Testis (tissue), 3 donors: ENCODE measurements around the gene KIF2C. TPM values are rescaled to one million over a fixed set of nuclear protein-coding genes. Genes with fewer than 3 reads are reported as not detected.

Source experiments
- DNase-seq: peaks from one replicate; pipeline ENCODE4 v3.0.0-alpha.2; 2019
- H3K27ac ChIP-seq, 2 donors: fragments of 200-600 bp; sonication (generic); one replicate each; pipeline ENCODE4 v1.5.1; 2019
- H3K27me3 ChIP-seq: fragments of 200-600 bp; sonication (generic); one replicate; pipeline ENCODE4 v1.5.1; 2019
- H3K36me3 ChIP-seq: fragments of 200-600 bp; sonication (generic); one replicate; pipeline ENCODE4 v1.5.1; 2017; ENCODE audit warnings: low read depth; ENCODE audit errors: missing control alignments
- H3K4me1 ChIP-seq: fragments of 200-600 bp; sonication (generic); one replicate; pipeline ENCODE4 v1.5.1; 2019
- H3K4me3 ChIP-seq, 2 donors: fragments of 200-600 bp; sonication (generic); one replicate each; pipeline ENCODE4 v1.5.1; 2017 to 2019
- H3K9me3 ChIP-seq: fragments of 200-600 bp; sonication (generic); one replicate; pipeline ENCODE4 v1.5.1; 2017
- POLR2A ChIP-seq: fragments of 450-650 bp; IDR thresholded peaks from one replicate; pipeline ENCODE4 v1.6.1; 2017; ENCODE audit warnings: antibody characterized with exemption, mild to moderate bottlenecking, moderate library complexity
- WGBS, 2 donors: methylation state at CpG; one replicate each; pipeline ENCODE4 v1.1.5; 2018; 5-methylcytosine and 5-hydroxymethylcytosine counted together
- intact Hi-C: fragments of 100-400 bp; cut with DNase I; formaldehyde crosslinking; loops from one replicate; pipeline ENCODE4 v1.15.1; 2023; ENCODE audit warnings: low total_unique reads
- polyA plus RNA-seq: library from polyadenylated mRNA; stranded (reverse); fragments of 350-450 nt; fragmentation: Illumina TruSeq; extraction: RNeasy Lipid Tissue Mini Kit (QIAGEN cat#74804); gene quantifications from one replicate; pipeline ENCODE4 v1.2.3, GENCODE V29; 2014; ENCODE audit warnings: low read depth, low replicate concordance; ENCODE audit not compliant: insufficient read depth
- total RNA-seq, 2 donors: library from RNA; depleted of rRNA; stranded (reverse); fragments of >200 nt; gene quantifications; one replicate each; pipeline ENCODE4 v1.2.3, GENCODE V29; 2016
- TF ChIP-seq, protein P1 (sequence below), 3 experiments: fragments of 450-650 bp in 2 of 3; fragments of 200-600 bp in 1 of 3; sonication (generic) in 1 of 3; IDR thresholded peaks; one replicate each; pipeline ENCODE4 v1.5.1; 2016 to 2019; ENCODE audit warnings: antibody characterized with exemption in 3 of 3, mild to moderate bottlenecking in 2 of 3, moderate library complexity in 1 of 3

Gene KIF2C
- total and polyA plus RNA-seq, 3 donors from 2014 or later = 53.5 to 167 (median 130) TPM

DNA sequence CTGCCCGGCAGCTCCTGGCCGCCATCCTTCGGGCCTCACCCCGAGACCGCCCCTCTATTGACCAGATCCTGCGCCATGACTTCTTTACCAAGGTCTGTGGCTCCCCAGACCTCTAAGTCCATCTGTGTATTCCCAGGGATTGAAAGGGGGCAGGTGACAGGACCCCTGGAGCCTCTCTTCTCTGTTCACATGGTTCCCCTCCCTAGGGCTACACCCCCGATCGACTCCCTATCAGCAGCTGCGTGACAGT, 63.4 kb downstream of the KIF2C start:
- H3K4me1 ChIP-seq = peaks cover 34% of the 10 kb centered on the region
- DNase-seq = no peak
- 83 to 90% methylated on average over 9 of the region's 9 CpGs for WGBS, 2 donors

DNA sequence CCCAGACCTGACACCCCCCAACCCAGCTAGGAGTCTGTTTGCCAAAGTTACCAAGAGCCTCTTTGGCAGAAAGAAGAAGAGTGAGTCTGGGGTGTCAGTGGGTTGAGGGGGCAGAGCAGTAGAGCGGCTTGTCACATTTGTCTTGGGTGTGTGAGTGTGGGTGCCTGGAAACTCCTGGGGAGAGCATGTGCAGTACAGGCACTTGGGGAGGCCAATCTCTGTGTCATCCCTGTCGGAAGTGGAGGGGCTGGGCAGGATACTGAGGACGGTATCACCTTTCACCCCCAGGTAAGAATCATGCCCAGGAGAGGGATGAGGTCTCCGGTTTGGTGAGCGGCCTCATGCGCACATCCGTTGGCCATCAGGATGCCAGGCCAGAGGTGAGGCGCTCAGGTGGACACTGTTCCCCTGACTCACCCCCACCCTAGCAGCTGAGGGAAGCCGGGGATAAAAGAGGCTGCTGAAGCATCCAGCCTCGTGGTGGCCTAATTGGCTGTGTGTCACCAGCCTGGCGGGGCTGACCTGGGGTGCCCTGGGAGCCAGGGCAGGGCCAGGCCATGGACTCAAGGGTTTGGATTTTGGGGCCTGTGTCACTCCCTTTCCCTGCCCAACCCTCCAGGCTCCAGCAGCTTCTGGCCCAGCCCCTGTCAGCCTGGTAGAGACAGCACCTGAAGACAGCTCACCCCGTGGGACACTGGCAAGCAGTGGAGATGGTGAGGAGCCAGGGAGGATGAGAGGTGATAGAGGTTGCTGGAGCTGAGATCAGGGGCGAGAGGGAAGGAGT, 63.9 kb downstream of the KIF2C start:
- DNase-seq = no peak
- H3K36me3 ChIP-seq = no peaks in the 10 kb centered on the region

More for the DNA sequence above, 63.4 kb downstream of the KIF2C start:
- H3K27ac ChIP-seq = no peak overlapping the region
- TF ChIP-seq, protein P1, sequence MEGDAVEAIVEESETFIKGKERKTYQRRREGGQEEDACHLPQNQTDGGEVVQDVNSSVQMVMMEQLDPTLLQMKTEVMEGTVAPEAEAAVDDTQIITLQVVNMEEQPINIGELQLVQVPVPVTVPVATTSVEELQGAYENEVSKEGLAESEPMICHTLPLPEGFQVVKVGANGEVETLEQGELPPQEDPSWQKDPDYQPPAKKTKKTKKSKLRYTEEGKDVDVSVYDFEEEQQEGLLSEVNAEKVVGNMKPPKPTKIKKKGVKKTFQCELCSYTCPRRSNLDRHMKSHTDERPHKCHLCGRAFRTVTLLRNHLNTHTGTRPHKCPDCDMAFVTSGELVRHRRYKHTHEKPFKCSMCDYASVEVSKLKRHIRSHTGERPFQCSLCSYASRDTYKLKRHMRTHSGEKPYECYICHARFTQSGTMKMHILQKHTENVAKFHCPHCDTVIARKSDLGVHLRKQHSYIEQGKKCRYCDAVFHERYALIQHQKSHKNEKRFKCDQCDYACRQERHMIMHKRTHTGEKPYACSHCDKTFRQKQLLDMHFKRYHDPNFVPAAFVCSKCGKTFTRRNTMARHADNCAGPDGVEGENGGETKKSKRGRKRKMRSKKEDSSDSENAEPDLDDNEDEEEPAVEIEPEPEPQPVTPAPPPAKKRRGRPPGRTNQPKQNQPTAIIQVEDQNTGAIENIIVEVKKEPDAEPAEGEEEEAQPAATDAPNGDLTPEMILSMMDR (IDR thresholded peaks at IDR 0.05) = no peak
- TF ChIP-seq POLR2A = no peak
- H3K9me3 ChIP-seq = no peaks in the 10 kb centered on the region
- no peaks in the 10 kb centered on the region for H3K27me3 ChIP-seq
- H3K4me3 ChIP-seq = no peak overlapping the region
- H3K36me3 ChIP-seq = no peaks in the 10 kb centered on the region
- intact Hi-C loops = no loop called here

DNA sequence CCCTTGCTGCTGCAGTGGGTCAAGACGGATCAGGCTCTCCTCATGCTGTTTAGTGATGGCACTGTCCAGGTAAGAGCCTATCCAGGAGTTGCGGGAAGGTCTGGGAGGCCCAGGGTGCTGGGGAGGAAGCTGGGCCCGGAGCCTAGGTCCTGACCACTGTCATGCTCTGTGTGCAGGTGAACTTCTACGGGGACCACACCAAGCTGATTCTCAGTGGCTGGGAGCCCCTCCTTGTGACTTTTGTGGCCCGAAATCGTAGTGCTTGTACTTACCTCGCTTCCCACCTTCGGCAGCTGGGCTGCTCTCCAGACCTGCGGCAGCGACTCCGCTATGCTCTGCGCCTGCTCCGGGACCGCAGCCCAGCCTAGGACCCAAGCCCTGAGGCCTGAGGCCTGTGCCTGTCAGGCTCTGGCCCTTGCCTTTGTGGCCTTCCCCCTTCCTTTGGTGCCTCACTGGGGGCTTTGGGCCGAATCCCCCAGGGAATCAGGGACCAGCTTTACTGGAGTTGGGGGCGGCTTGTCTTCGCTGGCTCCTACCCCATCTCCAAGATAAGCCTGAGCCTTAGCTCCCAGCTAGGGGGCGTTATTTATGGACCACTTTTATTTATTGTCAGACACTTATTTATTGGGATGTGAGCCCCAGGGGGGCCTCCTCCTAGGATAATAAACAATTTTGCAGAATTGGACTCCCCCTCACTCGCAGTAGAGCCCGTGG, 65.8 kb downstream of the KIF2C start:
- Histone ChIP-seq H3K36me3 (no peaks in the 10 kb centered on the region), H3K4me3 (peak overlapping the region; percentile 24 to 46), H3K27me3 (no peaks in the 10 kb centered on the region), H3K9me3 (no peaks in the 10 kb centered on the region), H3K4me1 (peaks cover 55% of the 10 kb centered on the region), H3K27ac (peak overlapping the region in 1 of 2 donors; percentile 95)
- no peak for TF ChIP-seq POLR2A
- TF ChIP-seq, protein P1 (IDR thresholded peaks at IDR 0.05) = no peak
- no peak for DNase-seq
- intact Hi-C loops = no loop called here
- 68 to 79% methylated on average over 9 to 20 of the region's 20 CpGs for whole genome bisulfite sequencing, 2 donors

More for the DNA sequence above, 63.9 kb downstream of the KIF2C start:
- Histone ChIP-seq H3K27me3 (no peaks in the 10 kb centered on the region), H3K4me1 (peaks cover 39% of the 10 kb centered on the region), H3K4me3 (no peak overlapping the region), H3K9me3 (no peaks in the 10 kb centered on the region), H3K27ac (no peak overlapping the region)
- intact Hi-C loops = no loop called here
- WGBS, 2 donors = 89 to 99% methylated on average over 13 of the region's 13 CpGs
- TF ChIP-seq POLR2A = no peak
- TF ChIP-seq, protein P1 (IDR thresholded peaks at IDR 0.05) = no peak

DNA sequence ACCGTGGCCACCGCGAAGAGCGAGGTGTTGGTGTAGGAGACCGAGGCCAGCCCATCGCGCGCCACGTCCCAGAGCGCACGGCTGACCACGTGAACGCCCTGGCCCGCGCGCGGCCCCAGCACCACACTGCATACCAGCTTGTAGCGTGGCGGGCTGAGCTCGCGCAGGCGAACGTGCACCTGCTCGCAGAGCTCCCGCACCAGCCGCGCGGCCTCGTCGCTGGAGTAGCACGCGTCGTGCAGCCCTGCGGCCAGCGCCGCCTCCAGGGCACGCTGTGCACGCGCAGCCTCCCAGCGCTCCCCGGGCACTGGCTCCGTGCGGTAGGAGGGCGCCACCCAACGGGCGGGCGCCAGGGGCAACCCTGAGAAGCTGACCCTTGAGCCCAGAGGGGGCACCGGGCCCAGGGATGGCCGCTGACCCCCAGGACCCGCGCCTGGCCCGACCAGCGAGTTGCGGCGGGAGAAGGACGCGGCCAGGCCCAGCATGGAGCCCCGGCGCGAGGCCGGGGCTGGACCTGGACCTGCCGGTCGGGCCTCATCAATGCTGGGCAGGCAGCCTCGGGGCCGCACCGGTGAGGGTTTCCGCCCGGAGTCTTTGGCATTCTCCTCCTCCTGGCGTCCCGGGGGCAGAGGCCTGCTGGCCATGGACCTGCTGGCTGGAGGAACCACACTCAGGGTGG, 66.5 kb downstream of the KIF2C start:
- Histone ChIP-seq H3K36me3 (no peaks in the 10 kb centered on the region), H3K4me1 (peaks cover 61% of the 10 kb centered on the region), H3K27me3 (no peaks in the 10 kb centered on the region), H3K27ac (peak overlapping the region; percentile 95 to 99), H3K4me3 (peak overlapping the region; percentile 24 to 46), H3K9me3 (no peaks in the 10 kb centered on the region)
- intact Hi-C loops = no loop called here
- TF ChIP-seq, protein P1 (IDR thresholded peaks at IDR 0.05) = no peak
- no peak for TF ChIP-seq POLR2A
- 64% methylated on average over 31 of the region's 70 CpGs; no CpG with 5 or more reads in 1 of the 2 donors for WGBS, 2 donors
- DNase-seq = no peak
